Endothelial cell (in vitro differentiated cells): Measurements from ENCODE around the gene NPHP4. TPM values are rescaled to one million over a fixed set of nuclear protein-coding genes. Genes with fewer than 3 reads are reported as not detected.

ENCODE experiments used
- DNase-seq: peaks from one replicate; pipeline ENCODE4 v3.0.0; 2021; ENCODE audit warnings: low spot score
- H3K27ac Mint-ChIP-seq: one replicate; pipeline ENCODE4 v1.8.0; 2021; ENCODE audit warnings: mixed read lengths, inconsistent platforms; ENCODE audit not compliant: unreplicated experiment
- H3K27me3 Mint-ChIP-seq: one replicate; pipeline ENCODE4 v1.8.0; 2021; ENCODE audit warnings: mild to moderate bottlenecking, moderate library complexity, mixed read lengths, inconsistent platforms; ENCODE audit not compliant: unreplicated experiment
- H3K36me3 Mint-ChIP-seq: one replicate; pipeline ENCODE4 v1.8.0; 2021; ENCODE audit warnings: mild to moderate bottlenecking, low read depth, mixed read lengths, inconsistent platforms; ENCODE audit not compliant: unreplicated experiment
- H3K4me1 Mint-ChIP-seq: one replicate; pipeline ENCODE4 v1.8.0; 2021; ENCODE audit warnings: mild to moderate bottlenecking, mixed read lengths, inconsistent platforms; ENCODE audit not compliant: unreplicated experiment
- H3K4me3 Mint-ChIP-seq: one replicate; pipeline ENCODE4 v1.8.0; 2021; ENCODE audit warnings: mild to moderate bottlenecking, mixed read lengths, inconsistent platforms; ENCODE audit not compliant: unreplicated experiment
- H3K9me3 Mint-ChIP-seq: one replicate; pipeline ENCODE4 v1.8.0; 2021; ENCODE audit warnings: mixed read lengths, inconsistent platforms; ENCODE audit not compliant: unreplicated experiment
- CTCF ChIP-seq: fragments of 200-600 bp; sonication (generic); IDR thresholded peaks from one replicate; pipeline ENCODE4 v1.5.0; 2021; ENCODE audit warnings: antibody characterized with exemption; ENCODE audit not compliant: unreplicated experiment
- total RNA-seq: library from RNA; stranded (reverse); fragmentation: NEBNext Ultra II Directional; extraction: Animal tissue kit (Norgen Biotek cat#: 25700); gene quantifications from one replicate; pipeline ENCODE4 v1.2.1, GENCODE V29; 2021; ENCODE audit not compliant: unreplicated experiment

The NPHP4 gene
- total RNA-seq, 1 donor from 2014 or later: 15.3 TPM

- Mint-ChIP-seq H3K27me3 (peaks cover 1% of the 10 kb centered on the region), H3K36me3 (no peaks in the 10 kb centered on the region), H3K9me3 (no peaks in the 10 kb centered on the region), H3K27ac (no peak overlapping the region), H3K4me1 (no peaks in the 10 kb centered on the region), H3K4me3 (no peak overlapping the region)
- TF ChIP-seq CTCF: no peak
- DNase-seq: no peak
These were observed 41.9 kb downstream of the NPHP4 start for GRCh38 chr1:5950201-5950895.

DNA sequence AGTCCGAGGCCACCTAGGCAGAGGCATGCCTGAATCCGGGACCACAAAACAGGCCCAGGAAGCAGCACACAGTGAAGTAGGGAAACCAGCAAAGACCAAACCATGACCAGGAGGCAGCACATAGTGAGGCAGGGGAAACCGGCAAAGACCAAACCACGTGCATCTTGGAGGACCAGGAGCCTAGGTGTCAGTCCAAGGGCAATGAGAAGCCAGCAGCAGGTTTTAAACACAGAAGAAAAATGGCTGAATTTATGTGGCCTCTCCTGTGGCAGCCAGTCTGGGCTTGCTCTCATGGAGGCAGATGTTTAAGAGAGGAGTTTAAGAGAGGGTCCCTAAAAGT lies 42.5 kb downstream of the NPHP4 start:
- Mint-ChIP-seq H3K4me1 (no peaks in the 10 kb centered on the region), H3K36me3 (no peaks in the 10 kb centered on the region), H3K27me3 (peaks cover 1% of the 10 kb centered on the region), H3K27ac (no peak overlapping the region), H3K9me3 (no peaks in the 10 kb centered on the region), H3K4me3 (no peak overlapping the region)
- DNase-seq: no peak
- TF ChIP-seq CTCF: no peak

GRCh38 chr1:5949085-5949760 lies 43.0 kb downstream of the NPHP4 start:
- Mint-ChIP-seq H3K36me3 (no peaks in the 10 kb centered on the region), H3K4me3 (no peak overlapping the region), H3K27me3 (no peaks in the 10 kb centered on the region), H3K4me1 (no peaks in the 10 kb centered on the region), H3K9me3 (no peaks in the 10 kb centered on the region), H3K27ac (no peak overlapping the region)
- no peak for TF ChIP-seq CTCF
- DNase-seq: no peak

DNA sequence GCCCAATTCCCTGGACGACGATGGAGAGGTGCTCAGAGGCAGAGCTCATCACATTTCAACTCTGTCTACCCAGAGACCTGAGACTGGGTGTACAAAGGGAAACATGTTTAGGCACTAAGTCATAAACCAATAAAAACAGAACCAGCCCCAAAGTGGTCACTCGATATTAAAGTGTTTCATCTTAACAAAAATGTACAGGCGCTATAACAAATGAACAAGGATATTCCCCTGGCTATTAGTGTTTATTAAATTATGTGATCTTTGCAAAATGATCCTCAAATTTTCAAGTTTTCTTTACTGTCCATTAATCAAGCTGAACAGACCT lies 43.6 kb downstream of the NPHP4 start:
- no peak for TF ChIP-seq CTCF
- Mint-ChIP-seq H3K27me3 (no peaks in the 10 kb centered on the region), H3K36me3 (no peaks in the 10 kb centered on the region), H3K9me3 (no peaks in the 10 kb centered on the region), H3K4me3 (no peak overlapping the region), H3K27ac (no peak overlapping the region), H3K4me1 (no peaks in the 10 kb centered on the region)
- DNase-seq: no peak

- DNase-seq: no peak
- Mint-ChIP-seq H3K36me3 (no peaks in the 10 kb centered on the region), H3K9me3 (no peaks in the 10 kb centered on the region), H3K27me3 (no peaks in the 10 kb centered on the region), H3K4me1 (no peaks in the 10 kb centered on the region), H3K4me3 (no peak overlapping the region), H3K27ac (no peak overlapping the region)
- TF ChIP-seq CTCF: no peak
These were observed 44.1 kb downstream of the NPHP4 start for GRCh38 chr1:5947978-5948680.
